ENCODE measurements around the gene GNAQ. TPM values are rescaled to one million over a fixed set of nuclear protein-coding genes. Genes with fewer than 3 reads are reported as not detected.

The GNAQ gene
- total RNA-seq, 1 experiment from 2014 or later = 48.6 TPM

DNA sequence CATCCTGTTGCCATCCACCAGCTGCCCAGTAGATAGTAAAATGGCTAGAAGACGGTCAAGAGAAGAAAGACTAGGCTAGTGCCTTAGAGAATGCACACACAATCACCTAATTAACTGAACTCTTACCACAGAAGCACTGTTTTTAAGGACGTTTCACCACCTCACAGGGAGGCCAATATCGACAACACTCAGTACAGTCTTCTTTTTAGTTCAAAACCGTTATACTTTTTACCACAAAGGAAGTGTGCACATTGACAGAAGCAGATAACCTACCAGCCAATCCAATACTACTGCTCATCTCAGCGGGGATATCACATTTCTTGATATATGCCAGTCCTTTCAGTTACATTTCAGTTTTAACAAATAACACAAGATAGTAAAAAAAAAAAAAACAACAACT is 122.3 kb downstream of the GNAQ start:
- Mint-ChIP-seq H3K27me3 (ENCODE audit: low read depth) (no peaks in the 10 kb centered on the region), H3K9me3 (no peaks in the 10 kb centered on the region), H3K36me3 (ENCODE audit: insufficient read depth in 1 of 3, low read depth in 3 of 3) (peaks cover 3 to 4% (median 3%) of the 10 kb centered on the region in 3 experiments; a peak in 3 of 7 replicates), H3K27ac (no peak overlapping the region), H3K4me1 (peaks cover 20 to 24% of the 10 kb centered on the region in 2 experiments), H3K4me3 (no peak overlapping the region)
- no peaks in the 10 kb centered on the region; the same call in 1 of the 2 replicates for H3K79me2 ChIP-seq (ENCODE audit: insufficient read depth, low read length)
- no CpG with 5 or more reads among the region's 5 CpGs for WGBS (ENCODE audit: extremely low coverage, insufficient read length, low lambda C conversion rate)
- no peak overlapping the region for H4K8ac ChIP-seq (replicated peaks; ENCODE audit: insufficient read length, low read depth, low read length)
- no peak overlapping the region for H2BK12ac ChIP-seq (ENCODE audit: insufficient read length, low read depth, low read length)
- H3K23ac ChIP-seq (ENCODE audit: insufficient read length, low read depth, low read length) = no peak overlapping the region
- H2BK5ac ChIP-seq (ENCODE audit: insufficient read length, low read length) = no peak overlapping the region
- H2AK5ac ChIP-seq (ENCODE audit: insufficient read length, low read length) = no peak overlapping the region
- H3K14ac ChIP-seq (ENCODE audit: insufficient read depth, low read length) = no peak overlapping the region
- no peak overlapping the region for H2BK15ac ChIP-seq (ENCODE audit: low read depth, low read length)
- H3K4me2 ChIP-seq (ENCODE audit: insufficient read depth, insufficient read length, low read length) = no peak overlapping the region
- H3K79me1 ChIP-seq (ENCODE audit: insufficient read depth, low read depth, low read length, poor library complexity, severe bottlenecking) = no peaks in the 10 kb centered on the region
- DNase-seq = no peak
- no peaks in the 10 kb centered on the region for H3K9me3 ChIP-seq (ENCODE audit: control insufficient read depth, low read depth, low read length)
- no peak overlapping the region for H3K4ac ChIP-seq (ENCODE audit: low read depth, low read length)
- no peak overlapping the region for H2BK20ac ChIP-seq (ENCODE audit: low read depth, low read length, poor library complexity, severe bottlenecking)
- no peak overlapping the region for H3K9ac ChIP-seq (ENCODE audit: extremely low read depth, insufficient read length, low read length)
- H3K4me1 ChIP-seq (ENCODE audit: insufficient read depth, low read length) = no peaks in the 10 kb centered on the region
- no peak overlapping the region for H3T11ph ChIP-seq (ENCODE audit: low read length)
- H3K18ac ChIP-seq (ENCODE audit: insufficient read length, low read depth, low read length) = no peak overlapping the region
- H3K56ac ChIP-seq (ENCODE audit: insufficient read length, low read depth, low read length) = no peak overlapping the region
- H3K27me3 ChIP-seq (ENCODE audit: insufficient read depth, low read length) = no peaks in the 10 kb centered on the region
- no peak overlapping the region for H3K27ac ChIP-seq (ENCODE audit: insufficient read length, low read depth, low read length)
- no peak overlapping the region for H4K91ac ChIP-seq (ENCODE audit: insufficient read length, low read depth, low read length)
- no peak for TF ChIP-seq CTCF (conservative IDR thresholded peaks at IDR 0.05)
- H4K5ac ChIP-seq (ENCODE audit: insufficient read length, low read depth, low read length) = no peak overlapping the region
- no peaks in the 10 kb centered on the region for H3K23me2 ChIP-seq (ENCODE audit: insufficient read length, low read depth, low read length, poor library complexity, severe bottlenecking)
- H2AFZ ChIP-seq (ENCODE audit: low read length) = no peak overlapping the region
- no peak overlapping the region for H2BK120ac ChIP-seq (ENCODE audit: low read depth, low read length, poor library complexity, severe bottlenecking)
- H4K20me1 ChIP-seq (ENCODE audit: control insufficient read depth, insufficient read depth, insufficient read length) = no peaks in the 10 kb centered on the region
